CD4-positive, alpha-beta T cell treated with Interleukin-17A for 4 hours (primary cell): ENCODE data around the gene ATP1B2.
"Not testable (repeated sequence)": the region's sequence is repeated elsewhere in the genome, so short reads cannot be mapped to it uniquely, and the experiment has no call there.

ENCODE experiments used
- DNase-seq: peaks from one replicate; pipeline ENCODE4 v3.0.0-alpha.2; 2020; ENCODE audit warnings: mixed read lengths

Gene ATP1B2

DNA sequence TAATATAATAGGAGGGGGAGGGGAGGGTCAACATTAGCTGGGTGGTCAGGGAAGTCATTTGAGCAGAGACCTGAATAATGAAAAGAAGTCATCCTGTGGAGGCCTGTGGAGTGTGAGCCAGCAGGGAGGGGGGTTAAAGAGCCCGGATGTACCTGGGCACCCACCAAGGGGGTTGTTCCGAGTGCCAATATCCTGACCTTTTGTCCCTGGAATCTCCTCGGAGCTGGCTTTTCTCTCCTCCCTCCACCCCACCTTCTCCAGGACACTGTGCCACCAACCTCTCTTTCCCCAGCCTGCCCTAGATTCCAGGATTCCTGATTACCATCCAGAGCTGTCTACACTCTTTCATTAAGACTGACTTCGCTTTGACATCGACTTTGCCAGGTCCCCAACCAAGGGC is 14.6 kb upstream of the ATP1B2 start:
- DNase-seq = no peak

DNA sequence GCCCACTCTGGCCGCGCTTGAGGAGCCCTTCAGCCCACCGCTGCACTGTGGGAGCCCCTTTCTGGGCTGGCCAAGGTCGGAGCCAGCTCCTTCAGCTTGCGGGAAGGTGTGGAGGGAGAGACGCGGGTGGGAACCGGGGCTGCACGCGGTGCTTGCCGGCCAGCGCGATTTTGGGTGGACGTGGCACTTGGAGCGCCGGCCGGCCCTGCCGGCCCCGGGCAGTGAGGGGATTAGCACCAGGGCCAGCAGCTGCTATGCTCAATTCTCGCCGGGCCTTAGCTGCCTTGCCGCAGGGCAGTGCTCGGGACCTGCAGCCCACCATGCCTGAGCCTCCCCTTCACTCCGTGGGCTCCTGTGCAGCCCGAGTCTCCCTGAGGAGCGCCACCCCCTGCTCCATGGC is 9.9 kb upstream of the ATP1B2 start:
- no peak for DNase-seq

DNA sequence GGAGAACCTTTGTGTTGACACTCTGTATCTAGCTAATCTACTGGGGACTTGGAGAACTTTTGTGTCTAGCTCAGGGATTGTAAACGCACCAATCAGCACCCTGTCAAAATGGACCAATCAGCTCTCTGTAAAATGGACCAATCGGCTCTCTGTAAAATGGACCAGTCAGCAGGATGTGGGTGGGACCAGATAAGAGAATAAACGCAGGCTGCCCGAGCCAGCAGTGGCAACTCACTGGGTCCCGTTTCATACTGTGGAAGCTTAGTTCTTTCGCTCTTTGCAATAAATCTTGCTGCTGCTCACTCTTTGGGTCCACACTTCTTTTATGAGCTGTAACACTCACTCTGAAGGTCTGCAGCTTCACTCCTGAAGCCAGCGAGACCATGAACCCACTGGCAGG is 9.1 kb upstream of the ATP1B2 start:
- not testable (repeated sequence) for DNase-seq

DNA sequence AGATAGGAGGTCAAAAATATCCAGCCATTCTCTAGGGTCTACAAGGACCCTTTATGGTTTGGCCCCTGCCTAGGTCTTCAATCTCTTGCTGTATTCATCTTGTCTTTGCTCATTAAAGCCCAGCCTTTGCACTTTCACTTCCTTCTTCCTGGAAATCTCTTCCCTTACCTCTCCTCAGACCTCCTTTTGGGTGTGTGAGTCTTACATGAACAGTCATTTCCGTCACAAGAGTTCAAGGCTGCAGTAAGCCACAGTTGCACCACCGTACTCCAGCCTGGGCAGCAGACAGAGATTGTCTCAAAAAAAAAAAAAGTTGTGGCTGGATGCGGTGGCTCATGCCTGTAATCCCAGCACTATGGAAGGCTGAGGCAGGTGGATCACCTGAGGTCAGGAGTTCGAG is 6.0 kb upstream of the ATP1B2 start:
- DNase-seq = no peak

DNA sequence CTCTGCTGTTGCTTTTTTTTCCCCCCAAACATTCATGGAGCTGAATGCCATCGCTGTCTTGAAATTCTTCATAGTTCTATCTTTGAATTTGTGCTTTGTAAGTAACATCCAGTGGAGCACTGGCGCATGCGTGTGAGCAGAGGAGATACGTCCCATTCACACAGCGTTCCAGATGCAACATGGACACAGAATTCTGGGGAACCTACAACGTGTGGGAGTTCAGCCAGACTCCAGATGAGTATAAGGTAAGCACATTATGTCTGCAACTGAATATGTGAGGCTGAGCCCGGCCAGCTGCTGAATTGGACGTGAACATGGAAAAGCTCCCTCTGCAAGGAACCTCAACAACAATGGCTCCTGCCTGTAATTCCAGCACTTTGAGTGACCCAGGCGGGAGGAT is 4.3 kb upstream of the ATP1B2 start:
- no peak for DNase-seq

DNA sequence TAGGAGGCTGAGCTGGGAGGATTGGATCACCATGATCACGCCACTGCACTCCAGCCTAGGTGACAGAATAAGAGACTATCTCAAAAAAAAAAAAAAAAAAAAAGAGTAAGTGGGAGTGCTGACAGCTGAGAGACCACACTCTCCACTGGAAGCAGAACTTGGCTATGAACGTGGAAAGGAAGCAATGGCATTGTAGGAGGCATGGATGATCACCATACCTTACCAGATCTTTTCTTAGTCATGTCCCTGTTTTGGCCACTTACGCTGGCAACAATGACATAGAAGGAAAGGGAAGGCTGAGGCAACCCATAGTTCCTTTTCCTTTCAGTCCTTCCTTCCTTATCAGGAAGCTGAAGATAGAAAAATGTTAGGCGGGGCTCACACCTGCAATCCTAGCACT is 3.7 kb upstream of the ATP1B2 start:
- DNase-seq = no peak

DNA sequence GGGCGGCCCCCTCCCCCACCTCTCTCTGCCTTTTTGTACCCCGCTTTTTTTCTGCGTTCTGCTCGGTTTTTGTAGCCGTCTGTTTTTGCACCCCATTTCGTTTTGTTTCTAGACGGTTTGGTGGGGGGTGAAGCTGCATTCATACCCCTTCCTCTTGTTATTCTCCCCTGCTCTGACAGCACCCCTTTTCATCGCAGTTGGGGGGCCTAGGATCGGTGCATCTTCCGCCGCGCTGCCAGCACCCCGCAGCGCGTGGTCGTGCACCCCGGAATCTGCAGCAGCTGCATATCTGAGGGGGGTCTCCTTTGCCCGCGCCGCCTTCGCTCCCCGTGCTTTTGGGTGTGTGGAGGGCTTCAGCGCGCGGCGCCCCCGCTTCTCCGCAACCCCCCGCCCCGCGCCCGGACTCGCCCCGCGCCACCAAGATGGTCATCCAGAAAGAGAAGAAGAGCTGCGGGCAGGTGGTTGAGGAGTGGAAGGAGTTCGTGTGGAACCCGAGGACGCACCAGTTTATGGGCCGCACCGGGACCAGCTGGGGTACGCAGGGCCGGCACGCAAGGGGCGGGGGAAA is 455 bp downstream of the ATP1B2 start:
- DNase-seq = peak; percentile 8

DNA sequence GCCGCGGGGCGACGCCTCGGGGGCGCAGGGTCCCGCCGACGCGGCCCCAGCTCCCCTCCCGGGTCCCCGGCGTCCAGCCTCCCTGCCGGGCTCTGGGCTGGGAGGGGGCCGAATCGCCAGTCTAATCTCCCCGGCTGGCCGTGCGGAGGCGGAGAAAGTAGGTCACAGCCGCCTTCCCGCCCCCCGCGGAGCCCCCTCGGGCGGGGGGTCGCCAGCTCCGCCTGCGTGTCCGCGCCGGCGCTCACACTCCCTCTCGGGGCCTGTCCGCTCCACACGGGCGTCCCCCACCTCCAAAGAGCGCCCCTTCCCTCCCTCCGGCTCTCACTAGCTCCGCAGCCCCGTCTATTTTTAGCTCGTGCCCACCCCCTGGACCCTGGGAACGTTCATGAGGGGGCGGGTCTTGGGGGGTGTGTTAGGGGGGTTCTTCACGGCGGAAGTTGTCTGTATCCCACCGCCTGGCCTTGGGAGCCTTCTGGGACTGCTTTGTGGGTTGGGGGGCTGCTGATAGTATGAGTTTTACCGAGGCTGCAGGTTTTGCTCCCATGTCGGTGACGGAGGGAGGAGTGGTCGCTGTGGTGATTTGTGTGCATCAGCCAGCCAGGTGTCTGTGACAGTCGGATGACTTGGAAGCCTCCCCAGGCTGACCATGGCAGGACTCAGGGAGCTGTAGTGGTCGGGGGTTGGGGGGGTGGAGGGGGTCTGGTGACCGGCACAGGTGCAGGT is 1.1 kb downstream of the ATP1B2 start:
- DNase-seq = peak; percentile 7

DNA sequence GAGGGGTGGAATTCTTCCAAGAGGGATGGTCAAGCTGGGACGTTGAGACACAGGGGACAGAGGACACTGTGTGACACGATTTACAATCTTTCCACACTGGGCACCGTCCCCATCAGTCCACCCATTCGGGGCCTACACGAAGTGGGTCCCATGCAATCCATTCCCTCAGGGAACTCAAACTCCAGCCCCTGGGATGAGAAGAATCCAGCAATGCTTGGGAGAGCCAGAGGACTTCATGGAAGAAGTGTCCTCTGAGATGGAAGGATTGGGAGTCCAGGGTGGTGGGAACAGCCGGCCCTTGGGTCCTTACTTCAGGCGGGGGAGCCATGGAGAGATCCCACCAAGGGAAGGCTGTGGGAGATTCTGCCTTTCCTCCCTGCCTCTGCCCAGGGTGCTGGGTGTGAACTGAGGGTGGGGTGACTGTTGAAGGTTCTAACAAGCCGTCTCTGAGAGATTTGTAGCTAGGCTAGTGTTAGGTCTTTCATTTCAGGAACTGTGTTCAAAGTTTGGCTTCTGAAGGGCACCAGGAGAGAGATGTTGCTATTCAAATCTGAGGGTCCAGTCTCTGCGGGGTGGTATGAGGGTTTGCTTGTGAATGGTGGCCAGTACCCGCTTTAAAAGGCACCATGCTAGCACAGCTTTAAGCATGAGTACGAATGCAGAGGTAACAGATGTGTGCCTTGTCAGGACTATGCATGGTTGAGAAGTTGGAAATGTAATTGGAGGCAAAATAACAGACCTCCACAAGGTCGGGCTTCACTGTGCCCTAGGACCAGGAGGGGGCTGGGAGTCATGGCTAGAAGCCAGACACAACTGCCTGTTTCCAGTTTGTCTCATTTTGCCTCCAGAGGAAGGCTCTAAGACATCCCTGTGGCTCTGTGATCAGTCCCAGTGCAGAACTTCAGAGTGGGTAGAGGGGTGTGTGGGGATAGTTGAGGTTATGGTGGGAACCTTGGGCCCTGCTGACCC is 1.9 kb downstream of the ATP1B2 start:
- no peak for DNase-seq

DNA sequence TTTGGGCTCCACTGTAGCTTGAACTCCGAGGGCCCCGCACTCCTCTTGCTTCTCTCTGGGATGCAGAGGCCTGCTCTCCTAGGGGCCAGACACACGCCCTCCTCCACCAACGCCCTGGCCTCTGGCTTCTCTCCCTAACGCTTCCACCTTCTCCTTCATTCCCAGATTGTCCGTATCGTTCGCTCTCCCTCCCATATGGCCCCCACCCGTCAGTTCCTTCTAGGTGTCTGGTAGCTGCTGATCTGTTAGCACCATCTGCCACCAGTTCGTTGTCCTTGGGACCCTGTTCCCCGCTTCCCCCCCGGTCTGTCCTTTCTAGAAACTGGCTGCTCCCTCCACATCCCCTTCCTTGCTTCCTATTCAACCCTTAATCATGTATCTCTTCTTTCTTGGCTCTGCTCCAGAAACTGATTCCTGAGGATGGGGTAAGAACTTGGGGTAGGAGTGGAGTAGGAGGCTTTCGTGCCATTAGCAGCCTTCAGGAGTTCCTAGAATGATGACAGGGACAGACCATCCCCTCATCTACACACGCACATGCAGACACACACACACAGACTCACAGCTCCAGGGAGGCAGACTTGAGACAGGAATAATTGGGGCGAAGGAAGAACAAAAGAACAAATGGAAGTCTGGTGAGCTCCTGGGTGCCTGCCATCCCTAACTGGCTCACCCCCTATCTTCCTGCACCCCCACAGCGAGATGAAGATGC is 4.3 kb downstream of the ATP1B2 start:
- no peak for DNase-seq

DNA sequence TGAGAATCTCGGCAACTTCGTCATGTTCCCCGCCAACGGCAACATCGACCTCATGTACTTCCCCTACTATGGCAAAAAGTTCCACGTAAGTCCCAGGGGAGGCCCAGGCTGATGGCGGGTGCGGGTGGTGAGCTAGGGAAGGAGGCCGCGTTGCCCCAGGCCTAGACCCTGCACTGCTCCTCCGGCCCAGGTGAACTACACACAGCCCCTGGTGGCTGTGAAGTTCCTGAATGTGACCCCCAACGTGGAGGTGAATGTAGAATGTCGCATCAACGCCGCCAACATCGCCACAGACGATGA is 4.8 kb downstream of the ATP1B2 start:
- DNase-seq = no peak

DNA sequence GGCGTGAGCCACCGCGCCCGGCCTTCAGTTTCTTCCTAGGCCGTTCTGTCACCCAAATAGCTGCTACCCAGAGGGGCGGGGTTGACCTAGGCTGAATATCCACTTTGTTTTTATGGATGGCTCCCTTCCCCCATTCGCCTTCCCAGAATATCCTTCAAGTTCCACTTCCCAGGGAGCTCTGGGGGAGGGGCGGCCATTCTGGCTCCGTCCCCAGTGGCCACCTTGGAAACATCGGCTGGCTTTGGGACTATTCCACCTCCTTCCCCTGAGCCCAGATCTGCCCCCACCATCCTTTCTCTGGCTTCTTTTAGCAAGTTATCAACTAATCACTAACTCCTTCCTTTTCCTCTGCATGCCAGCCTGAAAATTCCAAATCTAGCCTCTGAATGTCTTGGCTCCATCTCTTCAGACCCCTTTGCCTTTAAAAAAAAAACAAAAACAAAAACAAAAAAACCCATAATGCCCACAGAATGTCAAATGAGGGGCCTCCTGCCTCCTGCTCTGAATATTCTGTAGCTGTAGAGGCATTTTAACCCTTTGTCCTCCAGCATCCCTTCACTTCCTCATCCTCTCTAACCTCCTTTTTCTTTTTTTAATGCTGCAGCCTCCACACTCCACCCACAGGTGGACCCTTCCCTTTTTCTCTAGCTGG is 6.4 kb downstream of the ATP1B2 start:
- no peak for DNase-seq

DNA sequence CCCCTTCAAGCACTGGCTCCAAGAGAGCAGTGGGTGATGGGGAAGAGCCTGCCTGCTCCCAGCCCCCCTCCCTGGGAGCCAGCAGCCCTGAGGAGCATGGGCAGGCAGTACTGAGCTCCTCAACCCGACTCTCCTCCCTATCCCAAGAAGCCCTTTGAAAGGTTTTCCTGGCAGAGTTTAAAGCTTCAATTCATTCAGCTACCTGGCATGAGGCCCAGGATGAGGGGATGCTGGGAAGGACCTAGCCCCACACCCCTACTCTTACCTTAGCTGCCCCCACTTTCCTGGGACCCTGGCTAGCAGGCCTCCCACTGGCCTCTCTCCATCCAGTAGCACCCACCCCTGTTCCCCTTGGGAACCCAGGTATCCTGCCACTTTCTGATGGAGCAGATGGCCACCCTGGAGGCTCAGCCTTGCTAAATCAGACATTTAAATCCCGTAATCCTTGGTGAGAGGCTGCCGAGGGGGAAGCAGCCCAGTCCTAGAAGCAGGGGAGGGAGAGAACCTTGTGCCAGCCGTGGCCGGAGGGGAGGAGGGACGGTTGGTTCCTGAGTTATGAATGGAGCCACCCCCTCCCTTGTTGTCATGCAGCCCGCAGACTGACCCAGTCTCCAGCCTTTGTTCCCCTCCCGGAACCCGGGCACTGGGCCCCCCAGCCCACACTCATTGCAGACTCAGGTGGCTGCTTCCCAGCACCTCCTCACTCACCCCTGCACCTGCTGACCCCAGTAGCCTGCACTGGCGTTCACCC is 17.1 kb downstream of the ATP1B2 start:
- no peak for DNase-seq

DNA sequence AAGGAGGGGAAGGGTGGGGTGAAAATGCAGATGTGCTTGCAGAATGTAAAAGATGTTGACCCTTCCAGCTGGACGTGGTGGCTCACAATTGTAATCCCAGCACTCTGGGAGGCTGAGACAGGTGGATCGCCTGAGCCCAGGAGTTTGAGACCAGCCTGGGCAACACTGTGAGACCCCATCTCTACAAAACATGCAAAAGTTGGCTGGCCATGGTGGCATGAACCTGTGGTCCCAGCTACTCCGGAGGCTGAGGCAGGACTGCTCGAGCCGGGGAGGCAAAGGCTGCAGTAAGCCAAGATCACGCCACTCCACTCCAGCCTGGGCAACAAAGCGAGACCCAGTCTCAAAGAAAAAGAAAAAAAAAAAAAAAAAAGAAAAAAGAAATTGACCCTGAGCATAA is 17.8 kb downstream of the ATP1B2 start:
- DNase-seq = no peak

DNA sequence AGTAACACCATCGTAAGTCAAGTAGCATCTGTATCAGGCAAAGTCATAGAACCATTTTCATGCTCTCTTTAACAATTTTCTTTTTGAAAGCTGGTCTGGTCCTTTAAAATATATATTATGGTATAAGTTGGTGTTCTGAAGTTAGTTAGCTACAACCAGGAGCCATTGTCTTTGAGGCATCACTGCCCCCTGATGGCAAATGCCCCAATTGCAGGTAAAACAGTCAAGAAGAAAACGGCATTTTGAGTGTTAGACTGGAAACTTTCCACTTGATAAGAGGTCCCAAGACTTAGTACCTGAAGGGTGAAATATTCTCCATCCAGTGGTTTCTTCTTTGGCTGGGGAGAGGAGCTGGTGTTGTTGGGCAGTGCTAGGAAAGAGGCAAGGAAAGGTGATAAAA is 22.5 kb downstream of the ATP1B2 start:
- peak; percentile 32 for DNase-seq

DNA sequence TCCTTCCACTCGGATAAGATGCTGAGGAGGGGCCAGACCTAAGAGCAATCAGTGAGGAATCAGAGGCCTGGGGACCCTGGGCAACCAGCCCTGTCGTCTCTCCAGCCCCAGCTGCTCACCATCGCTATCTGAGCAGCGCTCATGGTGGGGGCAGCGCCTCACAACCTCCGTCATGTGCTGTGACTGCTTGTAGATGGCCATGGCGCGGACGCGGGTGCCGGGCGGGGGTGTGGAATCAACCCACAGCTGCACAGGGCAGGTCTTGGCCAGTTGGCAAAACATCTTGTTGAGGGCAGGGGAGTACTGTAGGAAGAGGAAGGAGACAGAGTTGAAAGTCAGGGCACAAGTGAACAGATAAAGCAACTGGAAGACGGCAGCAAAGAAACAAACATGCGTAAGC is 24.2 kb downstream of the ATP1B2 start:
- DNase-seq = no peak

DNA sequence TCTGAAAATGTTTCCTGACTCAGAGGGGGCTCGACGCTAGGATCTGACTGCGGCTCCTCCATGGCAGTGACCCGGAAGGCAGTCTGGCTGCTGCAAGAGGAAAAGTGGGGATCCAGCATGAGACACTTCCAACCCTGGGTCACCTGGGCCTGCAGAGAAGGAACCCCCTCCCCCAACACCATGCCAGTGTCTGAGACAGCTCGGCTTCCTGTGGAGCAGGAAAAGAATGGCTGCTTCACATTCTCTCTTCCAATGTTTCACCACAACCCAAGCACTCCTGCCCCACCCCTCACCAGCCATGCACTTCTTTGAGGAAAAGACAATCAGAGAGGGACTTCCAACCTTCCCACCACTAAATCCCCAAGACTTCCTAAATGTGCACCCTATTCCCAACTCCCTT is 25.8 kb downstream of the ATP1B2 start:
- DNase-seq = no peak

DNA sequence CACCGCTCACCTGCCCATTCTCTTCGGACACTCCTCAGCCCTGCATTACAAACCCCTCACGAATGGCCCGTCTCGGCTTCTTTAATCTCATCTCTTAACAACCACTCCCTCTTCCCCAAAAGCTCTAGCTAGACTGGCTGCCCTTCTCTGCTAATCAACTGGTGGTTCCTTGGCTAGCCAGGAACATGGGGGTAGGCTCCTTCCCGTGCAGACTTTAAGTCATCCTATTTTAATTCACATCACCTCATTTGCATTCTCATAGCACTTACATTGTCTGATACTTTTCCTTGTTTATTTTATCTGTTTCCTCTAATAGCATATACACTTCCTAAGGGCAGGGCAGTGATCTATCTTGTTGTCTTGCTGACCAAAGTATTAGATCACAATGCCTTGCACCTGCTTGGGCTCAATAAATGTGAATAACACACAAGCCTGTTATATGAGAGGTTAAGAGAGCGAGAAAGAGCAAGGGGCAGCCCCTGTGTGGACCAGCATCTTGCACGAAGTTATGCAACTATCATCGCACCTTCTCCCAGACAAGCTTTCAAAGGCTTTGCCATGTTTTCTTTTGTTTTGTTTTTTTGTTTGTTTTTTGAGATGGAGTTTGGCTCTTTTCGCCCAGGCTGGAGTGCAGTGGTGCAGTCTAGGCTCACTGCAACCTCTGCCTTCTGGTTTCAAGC is 26.8 kb downstream of the ATP1B2 start:
- DNase-seq = no peak

DNA sequence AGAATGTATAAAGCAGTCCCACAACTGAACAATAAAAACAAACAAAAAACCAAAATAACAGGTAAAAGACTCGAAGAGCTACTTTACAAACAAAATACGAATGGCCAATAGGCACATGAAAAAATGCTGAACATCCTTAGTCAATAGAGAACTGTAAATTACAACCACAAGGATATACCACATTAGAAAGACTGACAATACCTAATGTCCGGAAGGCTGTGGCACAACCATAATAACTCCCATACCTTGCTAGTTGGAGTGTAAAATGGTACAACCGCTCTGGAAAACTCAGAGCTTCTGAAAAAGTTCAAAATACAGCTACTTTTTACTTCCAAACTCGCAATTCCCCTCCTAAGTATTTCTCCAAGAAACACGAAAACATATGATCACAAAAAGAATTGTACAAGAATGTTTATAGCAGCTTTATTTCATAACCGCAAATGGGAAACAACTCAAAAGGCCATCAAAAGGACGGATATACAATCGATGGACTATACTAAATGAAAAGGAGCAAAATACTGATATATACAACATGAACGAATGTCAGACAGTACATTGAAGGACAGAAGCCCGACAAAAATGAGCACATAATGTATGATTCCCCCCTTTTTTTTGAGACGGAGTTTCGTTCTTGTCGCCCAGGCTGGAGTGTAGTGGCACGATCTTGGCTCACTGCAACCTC is 34.3 kb downstream of the ATP1B2 start:
- DNase-seq = no peak

DNA sequence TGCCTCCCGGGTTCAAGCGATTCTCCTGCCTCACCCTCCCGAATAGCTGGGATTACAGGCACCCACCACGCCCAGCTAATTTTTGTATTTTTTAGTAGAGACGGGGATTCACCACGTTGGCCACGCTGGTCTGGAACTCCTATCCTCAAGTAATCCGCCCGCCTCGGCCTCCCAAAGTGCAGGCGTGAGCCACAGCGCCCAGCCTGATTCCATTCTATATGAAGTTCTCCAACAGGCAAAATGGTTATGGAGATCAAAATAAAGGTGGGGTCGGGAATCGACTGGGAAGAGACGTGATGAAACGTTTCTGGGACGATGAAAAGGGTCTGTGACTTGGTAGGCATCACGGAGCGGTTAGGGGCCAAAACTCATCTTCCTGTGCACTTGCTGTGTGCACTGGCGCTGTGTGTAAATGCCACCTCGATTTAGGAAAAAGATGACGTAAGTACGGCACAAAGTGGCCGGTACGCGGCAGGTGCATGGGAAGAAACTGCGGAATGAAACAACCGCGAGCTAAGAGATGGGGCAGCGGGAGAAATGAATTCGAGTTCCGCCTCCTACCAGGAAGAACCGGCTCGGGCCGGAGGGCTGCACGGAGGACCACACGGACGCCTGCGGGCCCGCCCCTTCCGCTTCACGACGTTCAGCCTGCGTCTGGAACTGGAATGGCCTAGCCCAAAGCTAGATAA is 35.0 kb downstream of the ATP1B2 start:
- DNase-seq = peak; percentile 93
